B cell (primary cell): ENCODE data around the gene PDIA2. TPM values are rescaled to one million over a fixed set of nuclear protein-coding genes. Genes with fewer than 3 reads are reported as not detected.

Source experiments
- ATAC-seq: fragments of 200-7000 bp; cut with Tn5 transposase; one replicate; pipeline ENCODE4 v1.10.0; 2021; ENCODE audit warnings: low read depth, mild to moderate bottlenecking, moderate number of reproducible peaks, moderate library complexity
- CTCF ChIA-PET: fragments of 350-600 bp; sonication (Branson Sonifier 250); formaldehyde crosslinking; loops from one replicate; lab custom pipeline; 2021; ENCODE audit warnings: antibody characterized with exemption, inconsistent platforms; lab: Charles Lee
- POLR2A ChIA-PET: fragments of 350-600 bp; sonication (Branson Sonifier 250); formaldehyde crosslinking; loops from one replicate; lab custom pipeline; 2021; ENCODE audit warnings: antibody characterized with exemption; lab: Charles Lee
- DNase-seq: peaks from one replicate; pipeline ENCODE4 v3.0.0; 2013
- H2AFZ ChIP-seq: 2 replicates; pipeline ENCODE4 v1.6.1; 2012; ENCODE audit warnings: mild to moderate bottlenecking, low read depth, low read length; ENCODE audit not compliant: insufficient read depth, poor library complexity, severe bottlenecking
- H3K27ac ChIP-seq, 2 donors: 1 replicate in 1 of 2; 2 replicates in 1 of 2; pipeline ENCODE4 v1.5.1; 2012 to 2013; ENCODE audit warnings: low read length in 2 of 2, mild to moderate bottlenecking in 2 of 2, moderate library complexity in 1 of 2
- H3K27me3 ChIP-seq, 4 experiments: fragments of 200-600 bp in 1 of 4; sonication (generic) in 1 of 4; replicated peaks in 1 of 4; 1 replicate in 2 of 4; 2 replicates in 2 of 4; pipeline versions ENCODE4 v1.6.1 to v1.7.0; 2013 to 2016; ENCODE audit warnings: low read length in 3 of 4, mild to moderate bottlenecking in 2 of 4, mixed read lengths in 1 of 4, moderate library complexity in 1 of 4; ENCODE audit not compliant: insufficient read depth in 4 of 4, control insufficient read depth in 3 of 4; ENCODE audit errors: control extremely low read depth in 1 of 4
- H3K36me3 ChIP-seq, 2 experiments: replicated peaks in 1 of 2; 1 replicate in 1 of 2; 2 replicates in 1 of 2; pipeline versions ENCODE4 v1.6.1 to v1.7.1; 2013; ENCODE audit warnings: low read length in 1 of 2; ENCODE audit not compliant: insufficient read depth in 2 of 2, control insufficient read depth in 1 of 2; ENCODE audit errors: control extremely low read depth in 1 of 2, extremely low read depth in 1 of 2
- H3K4me1 ChIP-seq, 2 donors: fragments of 200-600 bp in 1 of 2; sonication (generic) in 1 of 2; 1 replicate in 1 of 2; 2 replicates in 1 of 2; pipeline versions ENCODE4 v1.5.1 to v1.6.1; 2013 to 2017; ENCODE audit warnings: low read length in 2 of 2; ENCODE audit not compliant: control insufficient read depth in 2 of 2, insufficient read depth in 2 of 2
- H3K4me2 ChIP-seq: replicated peaks from 2 replicates; pipeline ENCODE3; 2012; ENCODE audit warnings: mild to moderate bottlenecking, low read depth, low read length; ENCODE audit not compliant: poor library complexity, severe bottlenecking
- H3K4me3 ChIP-seq, 5 experiments: fragments of 200-600 bp in 1 of 5; sonication (generic) in 1 of 5; 1 replicate in 3 of 5; 2 replicates in 2 of 5; pipeline versions ENCODE4 v1.5.1 to v1.7.0; 2011 to 2016; ENCODE audit warnings: low read length in 4 of 5, mild to moderate bottlenecking in 4 of 5, low read depth in 2 of 5, control low read depth in 1 of 5, moderate library complexity in 1 of 5; ENCODE audit not compliant: insufficient read depth in 1 of 5; ENCODE audit errors: control extremely low read depth in 1 of 5, extremely low read depth in 1 of 5
- H3K79me2 ChIP-seq: fragments of 200-600 bp; sonication (generic); one replicate; pipeline ENCODE4 v1.6.0; 2016; ENCODE audit warnings: low read length; ENCODE audit not compliant: control insufficient read depth, insufficient read depth
- H3K9ac ChIP-seq: fragments of 200-600 bp; sonication (generic); 2 replicates; pipeline ENCODE4 v1.6.1; 2017; ENCODE audit warnings: mild to moderate bottlenecking, low read length, moderate library complexity
- H3K9me3 ChIP-seq, 3 donors: one replicate each; pipeline versions ENCODE4 v1.6.1 to v1.7.1; 2013; ENCODE audit warnings: low read length in 2 of 3; ENCODE audit not compliant: control insufficient read depth in 2 of 3, insufficient read depth in 1 of 3; ENCODE audit errors: control extremely low read depth in 1 of 3
- H4K20me1 ChIP-seq: 2 replicates; pipeline ENCODE4 v1.6.0; 2012; ENCODE audit warnings: mild to moderate bottlenecking, low read length; ENCODE audit not compliant: insufficient read depth, control insufficient read depth, poor library complexity, severe bottlenecking
- H3K27ac Mint-ChIP-seq: one replicate; pipeline ENCODE4 v1.8.0; 2021; ENCODE audit warnings: mixed read lengths
- H3K27me3 Mint-ChIP-seq: one replicate; pipeline ENCODE4 v1.8.0; 2021; ENCODE audit warnings: mixed read lengths
- H3K4me1 Mint-ChIP-seq: one replicate; pipeline ENCODE4 v1.8.0; 2021; ENCODE audit warnings: mixed read lengths
- H3K4me3 Mint-ChIP-seq: one replicate; pipeline ENCODE4 v1.8.0; 2021; ENCODE audit warnings: mixed read lengths
- H3K9me3 Mint-ChIP-seq: one replicate; pipeline ENCODE4 v1.8.0; 2022; ENCODE audit warnings: mixed read lengths; ENCODE audit not compliant: insufficient read depth
- CTCF ChIP-seq: fragments of 200-600 bp; IDR thresholded peaks from one replicate; pipeline ENCODE4 v1.8.0; 2022; ENCODE audit warnings: antibody characterized with exemption, mild to moderate bottlenecking
- EZH2 ChIP-seq: IDR thresholded peaks from 2 replicates; pipeline ENCODE4 v1.6.1; 2012; ENCODE audit warnings: borderline replicate concordance, low read depth, mild to moderate bottlenecking, moderate library complexity, low read length; ENCODE audit not compliant: insufficient read depth, poor library complexity, severe bottlenecking
- WGBS: methylation state at CpG from one replicate; pipeline ENCODE4 v1.1.5; 2013; ENCODE audit warnings: missing lambda C conversion rate; ENCODE audit not compliant: insufficient coverage; 5-methylcytosine and 5-hydroxymethylcytosine counted together
- intact Hi-C: fragments of 100-400 bp; cut with micrococcal nuclease; formaldehyde crosslinking; loops from one replicate; pipeline ENCODE4 v1.10.0; 2022
- polyA plus RNA-seq: library from polyadenylated mRNA; depleted of rRNA; stranded (reverse); fragments of >200 nt; gene quantifications from 2 replicates; pipeline ENCODE4 v1.2.3, GENCODE V29; 2012
- total RNA-seq, 2 donors: library from RNA; stranded (reverse); fragments of 120-200 nt in 1 of 2; gene quantifications; 1 replicate in 1 of 2; 2 replicates in 1 of 2; pipeline versions ENCODE4 v1.2.3 to v1.2.4, GENCODE V29; 2013 to 2022

The PDIA2 gene
- total and polyA plus RNA-seq, 2 donors (not counting 1 experiment from before 2014, with no cell fraction given), result 0.06 TPM; not detected in 1

- Histone ChIP-seq H3K9ac (no peak overlapping the region), H3K36me3 (no peaks in the 10 kb centered on the region), H3K9me3 (no peaks in the 10 kb centered on the region), H3K4me2 (no peak overlapping the region), H3K79me2 (no peaks in the 10 kb centered on the region), H2AFZ (no peak overlapping the region), H3K4me3 (no peak overlapping the region), H3K27ac (no peak overlapping the region), H3K4me1 (peaks cover 0 to 13% of the 10 kb centered on the region in 2 donors), H3K27me3 (peaks cover 0 to 42% (median 7%) of the 10 kb centered on the region in 4 experiments), H4K20me1 (no peaks in the 10 kb centered on the region)
- ATAC-seq, result no peak
- POLR2A ChIA-PET, result no interaction called here
- Mint-ChIP-seq H3K4me3 (peak overlapping the region; percentile 14), H3K27ac (no peak overlapping the region), H3K4me1 (peaks cover 7% of the 10 kb centered on the region), H3K27me3 (peaks cover 22% of the 10 kb centered on the region), H3K9me3 (no peaks in the 10 kb centered on the region)
- intact Hi-C loops, result no loop called here
- CTCF ChIA-PET, result no interaction called here
- no peak for TF ChIP-seq CTCF
- no peak for TF ChIP-seq EZH2
- WGBS, result 13% methylated on average over 4 of the region's 6 CpGs
- DNase-seq, result no peak
Observed at GRCh38 chr16:278863-279366, 4.0 kb upstream of the PDIA2 start.

- ATAC-seq, result no peak
- H2AFZ ChIP-seq, result no peak overlapping the region
Observed at GRCh38 chr16:279531-279930, 3.4 kb upstream of the PDIA2 start.

More at GRCh38 chr16:279531-279930, 3.4 kb upstream of the PDIA2 start:
- Mint-ChIP-seq H3K27ac (no peak overlapping the region), H3K4me1 (peaks cover 7% of the 10 kb centered on the region), H3K9me3 (no peaks in the 10 kb centered on the region), H3K4me3 (peak overlapping the region; percentile 26), H3K27me3 (peaks cover 19% of the 10 kb centered on the region)
- no peak overlapping the region for H3K9ac ChIP-seq
- no peaks in the 10 kb centered on the region for H4K20me1 ChIP-seq
- ChIA-PET CTCF (no interaction called here), POLR2A (no interaction called here)
- DNase-seq, result no peak
- H3K27ac ChIP-seq, result no peak overlapping the region
- WGBS, result 85% methylated on average over 6 of the region's 7 CpGs
- no peak overlapping the region for H3K4me3 ChIP-seq
- peaks cover 0 to 37% (median 7%) of the 10 kb centered on the region in 4 experiments for H3K27me3 ChIP-seq
- intact Hi-C loops, result no loop called here
- H3K9me3 ChIP-seq, result no peaks in the 10 kb centered on the region
- no peak overlapping the region for H3K4me2 ChIP-seq
- TF ChIP-seq CTCF (no peak), EZH2 (no peak)
- H3K4me1 ChIP-seq, result peaks cover 0 to 13% of the 10 kb centered on the region in 2 donors
- no peaks in the 10 kb centered on the region for H3K36me3 ChIP-seq
- H3K79me2 ChIP-seq, result no peaks in the 10 kb centered on the region
